HG02981 (cell line): ENCODE measurements around the gene RAB4B.
"Not testable (repeated sequence)": the region's sequence is repeated elsewhere in the genome, so short reads cannot be mapped to it uniquely, and the experiment has no call there.

Experiments
- ATAC-seq: cut with Tn5 transposase; IDR thresholded peaks from one replicate; pipeline ENCODE4 v1.9.1; 2021; ENCODE audit warnings: mild to moderate bottlenecking, moderate library complexity; ENCODE audit not compliant: unreplicated experiment

Gene RAB4B

DNA sequence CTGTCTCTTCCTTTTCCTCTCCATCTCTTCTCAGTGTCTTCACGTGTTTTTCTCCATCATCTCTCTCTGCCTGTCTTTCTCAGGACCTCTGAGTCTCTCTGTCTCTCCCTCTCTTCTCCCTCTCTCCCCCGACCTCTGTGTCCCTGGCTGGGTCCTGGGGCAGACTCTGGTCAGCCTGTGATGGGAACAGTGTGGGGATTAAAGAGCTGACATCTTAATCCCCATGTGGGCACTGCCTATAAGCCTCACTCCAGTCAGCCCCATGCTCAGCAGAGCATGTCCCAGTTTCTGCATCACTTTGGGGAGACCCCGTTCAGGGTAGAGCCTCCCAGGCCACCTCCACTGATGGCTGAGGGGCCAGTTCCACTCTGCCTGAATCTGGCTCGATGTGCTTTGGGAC, 37.2 kb downstream of the RAB4B start:
- ATAC-seq, result no peak

DNA sequence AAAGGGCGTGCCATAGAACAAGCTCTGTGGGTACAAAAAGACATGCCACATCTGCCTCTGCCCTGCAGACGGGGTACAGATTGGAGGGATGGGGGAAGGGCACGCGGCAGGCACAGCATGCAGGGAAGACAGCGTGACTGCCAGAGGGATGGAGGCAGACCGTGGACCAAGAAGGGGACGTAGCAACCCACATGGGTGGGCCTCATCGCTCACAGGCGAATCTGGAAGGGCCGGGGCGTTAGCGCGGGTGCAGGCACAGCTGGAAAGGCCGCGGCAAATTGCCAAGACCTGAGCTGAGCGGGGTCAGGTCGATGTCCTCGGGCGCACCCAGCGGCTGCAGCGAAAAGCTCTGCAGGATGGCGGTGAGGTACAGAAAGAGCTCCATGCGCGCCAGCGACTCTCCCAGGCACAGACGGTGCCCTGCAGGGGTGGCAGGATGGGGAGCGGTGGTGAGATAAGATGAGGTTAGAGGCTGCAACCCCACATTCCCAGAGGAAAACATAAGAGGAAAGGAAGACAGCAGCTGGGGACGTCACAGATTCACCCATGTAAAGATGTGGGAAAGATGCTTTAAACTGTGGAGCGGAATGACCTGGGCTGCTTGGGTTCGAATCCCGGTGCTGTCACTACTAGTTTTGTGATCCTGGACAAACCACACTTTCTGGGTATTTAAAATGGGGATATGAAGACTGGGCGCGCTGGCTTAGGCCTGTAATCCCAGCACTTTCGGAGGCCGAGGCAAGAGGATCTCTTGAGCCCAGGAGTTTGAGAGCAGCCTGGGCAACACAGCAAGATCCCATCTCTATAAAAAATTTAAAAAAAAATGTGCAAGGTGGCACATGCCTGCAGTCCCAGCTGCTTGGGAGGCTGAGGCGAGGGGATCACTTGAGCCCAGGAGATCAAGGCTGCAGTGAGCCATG, 40.7 kb downstream of the RAB4B start:
- ATAC-seq, result not testable (repeated sequence)

DNA sequence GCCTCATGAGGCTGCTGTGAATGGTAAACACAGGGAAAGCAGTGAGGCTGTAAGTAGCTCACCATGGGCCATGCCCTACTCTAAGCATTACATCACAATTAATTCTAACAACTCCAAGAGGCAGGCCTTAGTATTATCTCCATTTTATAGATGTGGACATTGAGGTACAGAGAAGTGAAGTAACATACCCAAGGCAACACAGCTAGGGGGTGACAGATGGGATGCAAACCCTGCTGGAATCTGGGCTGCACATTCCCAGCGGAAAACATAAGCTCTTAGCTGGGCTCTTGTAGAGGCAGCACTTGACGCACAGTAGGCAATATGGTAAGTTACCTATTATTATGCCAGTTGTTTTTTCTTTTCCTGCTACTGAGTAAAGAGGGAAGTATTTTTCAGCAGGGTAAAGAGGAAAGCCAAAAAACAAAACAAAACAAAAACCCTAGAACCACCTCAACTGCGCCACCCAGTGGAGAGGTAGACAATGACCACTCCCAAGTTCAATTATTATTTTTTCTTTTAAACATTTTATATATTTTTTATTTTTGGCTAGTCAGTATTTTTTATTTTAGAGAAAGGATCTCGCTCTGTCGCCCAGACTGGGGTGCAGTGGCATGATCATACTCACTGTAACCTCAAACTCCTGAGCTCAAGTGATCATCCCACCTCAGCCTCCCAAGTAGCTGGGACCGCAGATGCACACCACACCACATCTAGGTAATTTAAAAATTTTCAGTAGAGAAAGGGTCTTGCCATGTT, 41.6 kb downstream of the RAB4B start:
- ATAC-seq, result not testable (repeated sequence)

DNA sequence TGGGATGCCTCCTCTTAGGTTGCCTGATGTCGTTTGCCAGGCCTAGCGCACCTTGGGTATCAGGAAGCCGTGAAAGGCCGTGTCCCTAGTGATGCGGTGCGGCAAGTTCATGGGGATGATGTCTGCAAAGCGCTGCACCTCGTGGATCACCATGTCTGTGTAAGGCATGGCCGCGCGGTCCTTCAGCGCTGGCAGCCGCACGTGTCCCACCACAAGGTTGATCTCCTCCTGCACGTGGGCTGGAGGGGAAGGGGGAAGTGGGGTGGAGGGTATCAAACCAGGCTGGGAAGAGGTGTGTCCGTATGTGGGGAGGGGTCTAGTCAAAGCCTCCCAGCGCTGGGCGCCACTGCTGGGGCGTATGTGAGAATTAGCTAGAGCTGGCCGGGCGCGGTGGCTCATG, 44.1 kb downstream of the RAB4B start:
- ATAC-seq, result no peak

DNA sequence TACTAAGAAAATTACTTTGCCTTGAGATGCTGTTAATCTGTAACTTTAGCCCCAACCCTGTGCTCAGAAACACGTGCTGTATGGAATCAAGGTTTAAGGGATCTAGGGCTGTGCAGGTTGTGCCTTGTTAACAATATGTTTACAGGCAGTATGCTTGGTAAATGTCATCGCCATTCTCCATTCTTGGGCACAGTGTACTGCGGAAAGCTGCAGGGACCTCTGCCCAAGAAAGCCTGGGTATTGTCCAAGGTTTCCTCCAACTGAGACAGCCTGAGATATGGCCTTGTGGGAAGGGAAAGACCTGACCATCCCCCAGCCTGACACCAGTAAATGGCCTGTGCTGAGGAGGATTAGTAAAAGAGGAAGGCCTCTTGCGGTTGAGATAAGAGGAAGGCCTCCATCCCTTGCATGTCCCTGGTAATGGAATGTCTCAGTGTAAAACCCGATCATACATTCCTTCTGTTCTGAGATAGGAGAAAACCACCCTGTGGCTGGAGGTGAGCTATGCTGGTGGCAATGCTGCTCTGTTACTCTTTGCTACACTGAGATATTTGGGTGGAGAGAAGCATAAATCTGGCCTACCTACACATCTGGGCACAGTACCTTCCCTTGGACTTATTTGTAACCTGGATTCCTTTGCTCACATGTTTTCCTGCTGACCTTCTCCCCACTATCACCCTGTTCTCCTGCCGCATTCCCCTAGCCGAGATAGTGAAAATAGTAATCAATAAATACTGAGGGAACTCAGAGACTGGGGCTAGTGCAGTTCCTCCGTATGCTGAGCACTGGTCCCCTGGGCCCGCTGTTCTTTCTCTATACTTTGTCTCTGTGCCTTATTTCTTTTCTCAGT, 44.9 kb downstream of the RAB4B start:
- not testable (repeated sequence) for ATAC-seq

DNA sequence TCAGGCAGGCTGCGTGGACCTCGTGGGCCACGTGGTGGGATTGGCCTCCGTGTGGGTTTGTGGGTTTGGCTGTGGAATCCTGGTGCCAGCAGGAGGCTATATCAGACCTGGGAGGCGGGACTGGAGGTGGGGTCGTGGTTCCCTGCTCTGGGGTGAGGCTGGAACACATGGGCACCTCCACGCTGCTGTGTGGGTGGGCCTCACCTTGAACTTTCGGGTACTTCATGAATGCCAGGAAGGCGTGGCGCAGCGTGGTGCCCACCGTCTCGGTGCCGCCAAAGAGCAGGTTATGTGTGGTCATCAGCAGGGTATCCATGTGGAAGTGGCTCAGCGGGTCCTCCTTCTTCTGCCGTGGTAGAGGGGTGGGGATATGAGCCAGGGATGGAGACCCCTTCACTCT, 46.9 kb downstream of the RAB4B start:
- ATAC-seq, result not testable (repeated sequence)

DNA sequence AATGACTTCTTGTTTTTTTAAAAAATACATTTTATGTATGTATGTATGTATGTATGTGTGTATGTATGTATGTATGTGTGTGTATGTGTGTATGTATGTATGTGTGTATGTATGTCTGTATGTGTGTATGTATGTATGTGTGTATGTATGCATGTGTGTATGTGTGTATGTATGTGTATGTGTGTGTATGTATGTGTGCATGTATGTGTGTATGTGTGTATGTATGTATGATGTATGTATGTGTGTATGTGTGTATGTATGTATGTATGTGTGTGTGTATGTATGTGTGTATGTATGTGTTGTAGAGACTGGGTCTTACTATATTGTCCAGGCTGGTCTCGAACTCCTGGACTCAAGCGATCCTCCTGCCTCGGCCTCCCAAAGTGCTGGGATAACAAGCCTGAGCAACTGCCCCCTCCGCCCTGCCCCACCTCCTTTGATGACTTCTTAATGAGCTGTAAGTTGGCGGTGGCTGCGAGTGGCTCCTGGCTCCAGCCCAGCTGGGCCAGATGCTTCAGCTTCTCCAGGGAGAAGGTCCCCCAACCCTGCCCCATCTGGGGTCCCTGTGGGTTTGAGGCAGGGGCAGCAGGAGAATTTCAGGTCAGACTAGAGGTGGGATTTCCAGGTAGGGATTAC, 47.5 kb downstream of the RAB4B start:
- not testable (repeated sequence) for ATAC-seq

DNA sequence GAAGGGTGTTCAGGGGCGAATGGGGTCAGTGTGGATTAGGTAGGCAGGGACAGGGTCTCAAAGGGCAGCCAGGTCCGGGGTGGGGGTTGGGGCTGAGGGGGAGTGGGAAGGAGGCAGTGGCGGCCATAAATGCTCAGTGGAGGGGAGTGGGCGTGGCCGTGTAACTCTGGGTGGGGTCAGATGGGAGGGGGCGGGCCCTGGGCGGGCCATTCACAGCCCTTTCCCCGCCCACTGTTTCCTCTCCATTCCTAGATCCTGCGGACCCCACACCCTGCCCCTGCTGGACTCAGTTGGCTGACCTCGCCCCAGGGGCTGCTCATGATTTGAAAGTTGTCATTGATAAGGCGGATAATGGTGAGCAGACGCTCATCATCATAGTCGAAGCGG, 48.3 kb downstream of the RAB4B start:
- not testable (repeated sequence) for ATAC-seq

DNA sequence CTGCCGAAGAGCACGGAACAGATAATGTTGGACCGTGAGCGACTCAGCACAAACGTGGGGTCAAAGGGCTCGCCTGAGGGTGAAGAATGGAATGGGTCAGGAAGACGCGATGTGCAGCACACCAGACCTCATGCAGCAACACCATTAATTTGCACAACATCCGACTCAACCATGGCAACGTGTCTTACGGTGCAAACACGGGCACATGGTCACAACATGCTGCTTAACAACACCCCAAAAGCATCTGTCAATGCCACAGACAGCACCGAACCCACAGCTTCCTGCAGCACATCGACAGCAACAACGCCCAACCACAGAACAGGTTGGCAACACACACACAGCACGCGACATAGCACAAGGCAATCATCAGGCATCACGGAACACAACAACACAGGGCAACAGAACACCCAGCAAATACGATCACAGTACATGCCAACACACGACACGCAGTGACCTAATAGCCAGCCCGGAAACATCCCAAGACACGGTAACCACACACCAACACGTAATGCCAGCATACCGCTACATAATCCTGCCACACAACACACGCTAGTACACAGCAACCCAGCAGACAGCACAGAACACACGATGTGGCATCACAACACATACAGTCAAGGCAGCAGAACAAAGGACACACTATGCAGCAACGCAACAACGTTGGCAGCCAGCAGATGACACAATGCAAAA, 48.8 kb downstream of the RAB4B start:
- ATAC-seq, result not testable (repeated sequence)

DNA sequence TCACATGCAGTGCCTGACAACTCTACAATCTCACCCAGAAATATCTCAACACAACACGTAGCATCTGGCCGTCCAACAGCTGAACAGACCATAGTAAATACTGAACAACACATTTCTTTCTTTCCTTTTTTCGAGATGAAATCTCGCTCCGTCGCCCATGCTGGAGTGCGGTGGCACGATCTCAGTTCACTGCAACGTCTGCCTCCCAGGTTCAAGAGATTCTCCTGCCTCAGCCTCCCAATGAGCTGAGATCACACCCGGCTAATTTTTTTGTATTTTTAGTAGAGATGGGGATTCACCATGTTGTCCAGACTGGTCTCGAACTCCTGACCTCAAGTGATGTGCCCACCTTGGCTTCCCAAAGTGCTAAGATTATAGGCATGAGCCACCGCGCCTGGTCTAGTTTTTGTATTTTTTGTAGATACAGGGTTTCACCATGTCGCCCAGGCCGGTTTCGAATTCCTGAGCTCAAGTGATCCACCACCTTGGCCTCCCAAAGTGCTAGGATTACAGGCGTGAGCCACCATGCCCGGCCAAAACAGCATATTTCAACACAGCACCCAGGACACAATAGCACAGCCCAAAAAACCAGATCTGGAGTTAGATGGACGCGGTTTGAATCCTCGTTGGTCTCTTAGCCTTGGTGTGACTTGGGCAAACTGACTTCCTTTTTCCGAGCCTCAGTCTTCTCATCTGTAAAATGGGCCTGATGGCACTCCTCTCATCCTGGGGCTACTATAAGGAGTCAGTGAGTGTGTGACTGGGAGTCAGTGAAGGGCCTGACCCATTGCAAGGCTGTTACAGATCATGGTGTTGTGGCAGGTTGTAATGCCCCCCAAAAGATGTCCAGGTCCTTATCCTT, 49.6 kb downstream of the RAB4B start:
- ATAC-seq, result no peak

DNA sequence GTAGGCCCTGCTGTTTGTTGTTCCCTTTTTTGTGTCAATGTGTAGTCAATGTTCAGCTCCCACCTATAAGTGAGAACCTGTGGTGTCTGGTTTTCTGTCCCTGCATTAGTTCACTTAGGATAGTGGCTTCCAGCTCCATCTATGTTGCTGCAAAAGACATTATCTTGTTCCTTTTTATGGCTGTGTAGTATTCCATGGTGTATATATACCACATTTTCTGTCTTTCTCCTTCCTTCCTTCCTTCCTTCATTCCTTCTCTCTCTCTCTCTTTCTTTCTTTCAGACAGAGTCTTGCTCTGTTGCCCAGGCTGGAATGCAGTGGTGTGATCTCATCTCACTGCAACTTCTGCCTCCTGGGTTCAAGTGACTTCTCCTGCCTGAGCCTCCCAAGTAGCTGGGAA, 51.2 kb downstream of the RAB4B start:
- no peak for ATAC-seq

DNA sequence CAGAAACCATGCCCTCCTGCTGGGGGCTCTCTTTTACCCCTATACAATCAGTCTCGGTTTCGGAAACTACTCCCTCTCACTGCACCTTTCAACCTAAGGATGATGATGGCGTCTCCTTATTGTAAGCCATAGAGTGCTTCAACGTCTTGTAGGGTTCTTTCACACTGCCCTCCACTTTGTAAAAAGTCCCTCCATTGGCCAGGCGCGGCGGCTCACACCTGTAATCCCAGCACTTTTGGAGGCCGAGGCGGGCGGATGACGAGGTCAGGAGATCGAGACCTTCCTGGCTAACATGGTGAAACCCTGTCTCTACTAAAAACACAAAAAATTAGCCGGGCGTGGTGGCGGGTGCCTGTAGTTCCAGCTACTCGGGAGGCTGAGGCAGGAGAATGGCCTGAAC, 52.7 kb downstream of the RAB4B start:
- ATAC-seq, result not testable (repeated sequence)

DNA sequence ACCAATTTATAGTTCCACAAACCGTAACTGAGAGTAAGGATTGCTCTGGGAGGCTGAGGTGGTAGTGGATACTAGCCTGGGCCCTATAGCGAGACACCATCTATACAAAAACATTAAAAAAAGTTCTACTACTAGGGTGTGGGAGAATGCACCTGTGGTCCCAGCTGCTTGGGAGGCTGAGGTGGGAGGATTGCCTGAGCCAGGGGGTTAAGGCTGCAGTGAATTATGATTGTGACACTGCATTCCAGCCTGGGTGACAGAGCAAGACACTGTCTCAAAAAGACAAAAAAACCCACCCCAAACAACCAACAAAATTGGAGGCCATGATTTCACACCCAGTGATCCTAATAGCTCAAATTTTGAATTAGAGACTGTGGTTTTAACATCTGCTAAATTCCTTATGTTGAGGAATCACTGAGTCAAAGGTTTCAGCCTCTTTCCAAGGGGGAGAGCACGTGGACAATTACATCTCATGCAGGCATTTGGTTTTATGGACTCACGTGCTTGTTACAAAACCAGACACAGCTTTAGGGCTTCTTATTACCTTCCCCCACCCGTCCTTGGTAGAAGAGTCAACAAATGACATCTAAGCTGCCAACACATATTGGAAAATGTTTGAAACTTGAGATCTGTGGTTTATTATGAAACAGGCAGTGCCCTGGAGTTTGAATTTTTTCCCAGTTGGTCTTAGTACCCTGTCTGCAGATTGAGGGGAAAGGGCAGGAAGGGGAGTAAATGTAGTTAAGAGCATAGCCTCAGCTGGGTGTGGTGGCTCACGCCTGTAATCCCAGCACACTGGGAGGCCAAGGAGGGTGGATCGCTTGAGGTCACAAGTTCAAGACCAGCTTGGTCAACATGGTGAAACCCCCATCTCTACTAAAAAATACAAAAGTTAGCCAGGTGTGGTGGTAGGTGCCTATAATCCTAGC, 53.7 kb downstream of the RAB4B start:
- no peak for ATAC-seq

DNA sequence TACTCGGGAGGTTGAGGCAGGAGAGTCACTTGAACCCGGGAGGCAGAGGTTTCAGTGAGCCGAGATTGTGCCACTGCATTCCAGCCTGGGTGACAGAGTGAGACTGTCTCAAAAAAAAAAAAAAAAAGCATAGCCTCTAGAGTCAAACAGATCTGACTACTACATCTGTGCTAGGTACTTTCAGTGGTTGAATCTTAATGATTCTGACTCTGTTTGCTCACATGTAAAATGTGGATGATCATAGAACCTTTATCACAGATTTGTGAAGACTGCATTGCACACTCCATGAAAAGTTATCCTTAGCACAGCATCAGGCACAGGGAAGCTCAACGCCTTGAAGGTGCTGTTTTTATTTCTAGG, 54.4 kb downstream of the RAB4B start:
- not testable (repeated sequence) for ATAC-seq

DNA sequence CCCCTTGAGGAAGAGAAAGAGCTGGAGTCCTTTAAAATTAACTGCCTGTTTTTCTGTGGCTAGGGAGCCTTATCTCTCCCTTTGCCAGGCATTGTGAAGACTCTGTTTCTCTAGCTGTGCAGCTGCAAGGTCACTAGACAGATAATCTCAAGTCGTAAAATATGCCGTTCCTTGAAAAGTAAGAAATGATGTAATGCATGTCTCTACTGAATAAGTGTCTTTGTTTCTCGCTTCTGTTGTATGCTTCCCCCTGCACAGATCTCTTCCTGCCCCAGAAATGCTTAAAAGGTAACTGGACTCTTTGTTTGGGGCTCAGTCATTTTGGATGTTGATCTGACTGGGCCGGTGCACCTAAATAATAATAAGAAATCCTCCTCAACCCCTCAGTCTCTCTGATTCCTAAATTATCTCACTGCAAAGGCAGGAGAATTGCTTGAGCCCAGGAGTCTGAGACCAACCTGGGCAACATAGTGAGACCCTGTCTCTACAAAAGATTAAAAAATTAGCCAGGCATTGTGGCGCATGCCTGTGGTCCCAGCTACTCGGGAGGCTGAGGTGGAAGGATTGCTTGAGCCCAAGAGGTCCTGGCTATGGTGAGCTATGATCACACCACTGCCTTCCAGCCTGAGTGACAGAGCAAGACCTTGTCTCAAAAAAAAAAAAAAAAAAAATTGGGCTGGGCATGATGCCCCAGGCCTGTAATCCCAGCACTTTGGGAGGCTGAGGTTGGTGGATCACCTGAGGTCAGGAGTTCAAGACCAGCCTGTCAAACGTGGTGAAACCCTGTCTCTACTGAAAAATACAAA, 55.9 kb downstream of the RAB4B start:
- not testable (repeated sequence) for ATAC-seq

DNA sequence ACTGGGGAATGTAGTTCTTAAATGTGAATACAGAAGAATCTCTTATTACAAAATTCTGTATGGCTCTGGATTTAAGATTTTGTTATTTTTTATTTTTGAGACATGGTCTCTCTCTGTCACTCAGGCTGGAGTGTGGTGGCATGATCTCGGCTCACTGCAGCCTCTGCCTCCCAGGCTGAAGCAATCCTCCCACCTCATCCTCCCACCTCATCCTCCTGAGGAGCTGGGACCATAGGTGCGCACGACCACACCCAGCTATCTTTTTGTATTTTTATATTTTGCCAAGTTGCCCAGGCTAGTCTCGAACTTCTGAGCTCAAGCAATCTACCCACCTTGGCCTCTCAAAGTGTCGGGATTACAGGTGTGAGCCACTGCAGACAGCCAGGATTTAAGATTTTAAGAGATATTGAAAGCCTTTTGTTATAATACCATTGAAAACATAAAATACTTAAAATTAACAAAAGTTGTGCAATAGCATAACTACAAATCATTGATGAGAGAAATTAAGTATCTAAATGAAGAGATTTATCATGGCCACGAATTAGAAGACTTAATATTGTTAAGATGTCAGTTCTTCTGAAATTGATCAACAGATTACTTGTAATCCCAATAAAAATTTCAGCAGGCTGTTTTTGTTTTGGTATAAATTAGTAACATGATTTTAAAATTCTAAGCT, 58.8 kb downstream of the RAB4B start:
- ATAC-seq, result no peak

DNA sequence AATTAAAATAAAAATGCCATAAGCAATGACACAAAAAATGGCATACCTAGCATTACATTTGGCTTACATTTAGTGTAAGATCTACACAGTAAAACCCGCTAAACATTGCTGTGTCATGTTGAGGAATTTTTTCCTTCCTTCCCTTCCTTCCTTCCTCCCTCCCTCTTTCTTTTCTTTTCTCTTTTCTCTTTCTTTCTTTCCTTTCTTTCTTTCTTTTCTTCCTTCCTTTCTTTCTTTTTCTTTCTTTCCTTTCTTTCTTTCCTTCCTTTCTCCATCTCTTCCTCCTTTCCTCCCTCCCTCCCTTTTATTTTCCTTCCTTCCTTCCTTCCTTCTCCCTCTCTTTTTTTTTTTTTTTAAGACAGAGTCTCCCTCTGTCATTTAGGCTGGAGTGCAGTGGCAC, 60.4 kb downstream of the RAB4B start:
- ATAC-seq, result not testable (repeated sequence)
